GM19438 (cell line): Measurements from ENCODE around the gene CYP1A2.
"Not testable (repeated sequence)": the region's sequence is repeated elsewhere in the genome, so short reads cannot be mapped to it uniquely, and the experiment has no call there.

ENCODE experiments used
- ATAC-seq: cut with Tn5 transposase; IDR thresholded peaks from one replicate; pipeline ENCODE4 v1.9.1; 2021; ENCODE audit warnings: low read depth; ENCODE audit not compliant: unreplicated experiment

CYP1A2 gene

DNA sequence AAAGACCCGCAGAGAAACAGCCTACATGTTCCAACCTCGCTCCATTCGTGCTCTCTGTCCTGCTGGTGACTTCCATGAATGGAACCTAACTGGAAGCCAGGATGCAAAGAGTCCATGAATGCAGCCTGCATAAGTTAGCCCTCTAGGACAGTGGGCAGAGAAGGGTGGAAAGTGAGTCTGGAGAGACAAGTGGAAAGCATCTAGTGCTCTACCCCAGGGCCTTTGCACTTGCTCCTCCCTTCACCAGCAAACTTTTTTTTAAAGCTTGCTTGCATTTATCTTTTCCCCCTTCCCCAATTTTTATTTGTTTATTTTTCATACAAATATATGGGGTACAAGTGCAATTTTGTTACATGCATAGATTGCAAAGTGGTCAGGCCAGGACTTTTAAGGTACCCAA is 15.4 kb upstream of the CYP1A2 start:
- no peak for ATAC-seq

GRCh38 chr15:74735305-74735704 is 13.3 kb upstream of the CYP1A2 start:
- ATAC-seq: no peak

DNA sequence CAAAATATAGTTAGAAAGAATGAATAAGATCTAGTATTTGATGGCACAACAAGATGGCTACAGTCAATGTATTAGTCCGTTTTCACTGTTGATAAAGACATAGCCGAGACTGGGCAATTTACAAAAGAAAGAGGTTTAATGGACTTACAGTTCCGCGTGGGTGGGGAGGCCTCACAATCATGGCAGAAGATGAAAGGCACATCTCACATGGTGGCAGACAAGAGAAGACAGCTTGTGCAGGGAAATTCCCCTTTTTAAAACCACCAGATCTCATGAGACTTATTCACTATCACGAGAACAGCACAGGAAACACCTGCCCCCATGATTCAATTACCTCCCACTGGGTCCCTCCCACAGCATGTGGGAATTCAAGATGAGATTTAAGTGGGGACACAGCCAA is 10.4 kb upstream of the CYP1A2 start:
- not testable (repeated sequence) for ATAC-seq

DNA sequence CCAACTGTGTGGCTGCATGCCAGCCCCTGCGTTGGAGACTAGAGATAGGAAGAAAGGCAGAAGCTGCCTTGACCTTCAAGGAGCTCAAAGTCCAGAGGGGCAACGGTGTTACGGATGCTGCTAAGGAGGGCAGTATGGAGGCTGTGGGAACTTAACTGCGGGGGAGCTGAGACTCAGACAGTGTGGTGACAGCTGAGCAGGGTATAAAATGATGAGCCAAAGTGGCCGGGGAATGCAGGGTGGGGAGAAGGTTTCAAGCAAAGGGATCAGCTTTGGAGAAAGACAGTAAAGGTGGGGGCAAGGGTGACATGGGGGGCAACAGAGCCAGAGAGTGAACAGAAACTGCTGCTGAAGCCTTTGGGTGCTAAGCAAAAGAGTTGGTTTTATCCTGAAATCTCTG is 6.2 kb upstream of the CYP1A2 start:
- no peak for ATAC-seq

DNA sequence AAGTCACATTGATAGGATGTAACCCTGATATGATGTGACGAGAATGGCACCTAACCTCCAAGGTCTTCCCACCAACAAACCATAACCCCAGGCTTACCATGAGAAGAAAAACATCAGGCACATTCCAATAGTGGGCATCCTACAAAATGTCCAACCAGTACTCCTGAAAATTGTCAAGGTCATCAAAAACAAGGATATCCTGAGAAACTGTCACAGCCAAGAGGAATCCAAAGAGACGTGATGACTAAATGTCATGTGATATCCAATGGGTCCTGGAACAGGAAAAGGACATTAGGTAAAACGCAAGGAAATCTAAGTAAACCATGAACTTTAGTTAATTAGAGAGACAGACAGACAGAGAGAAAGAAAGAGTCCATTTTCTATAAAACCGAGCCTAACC is 2.3 kb upstream of the CYP1A2 start:
- ATAC-seq: no peak

- ATAC-seq: no peak
These were observed 1.2 kb downstream of the CYP1A2 start for GRCh38 chr15:74749832-74750231.

DNA sequence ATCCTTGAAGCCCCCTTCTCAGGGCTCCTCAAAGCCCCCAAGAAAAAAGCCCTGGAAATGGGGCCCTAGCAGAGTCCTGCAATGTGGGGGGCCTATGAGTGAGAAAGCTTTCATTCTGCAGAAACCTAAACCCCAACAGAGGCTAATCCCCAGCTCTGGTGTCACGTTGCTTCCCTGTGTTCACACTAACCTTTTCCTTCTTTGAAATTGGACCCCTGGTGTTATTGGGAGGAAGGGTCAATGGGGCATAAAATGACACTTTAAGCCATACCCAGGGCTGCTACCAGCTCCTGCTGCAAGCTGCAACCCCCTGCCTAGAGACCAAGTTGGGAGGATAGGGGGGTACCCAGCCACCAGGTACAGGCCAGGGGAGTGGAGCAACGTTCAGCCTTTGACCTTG is 2.1 kb downstream of the CYP1A2 start:
- no peak for ATAC-seq

DNA sequence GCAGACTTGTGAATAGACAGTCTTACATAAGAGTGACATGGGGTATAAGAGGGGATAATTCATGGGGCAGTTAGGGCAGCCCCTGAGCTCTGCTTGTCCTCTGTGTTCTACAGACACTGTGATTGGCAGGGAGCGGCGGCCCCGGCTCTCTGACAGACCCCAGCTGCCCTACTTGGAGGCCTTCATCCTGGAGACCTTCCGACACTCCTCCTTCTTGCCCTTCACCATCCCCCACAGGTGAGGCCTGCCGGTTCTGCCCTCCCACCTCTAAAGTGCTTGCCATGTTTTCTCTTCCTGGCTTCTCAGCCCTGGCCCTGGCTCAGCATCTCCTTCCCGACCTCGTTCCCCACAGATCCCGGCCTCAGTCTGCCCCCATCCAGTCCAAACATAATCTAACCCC is 3.4 kb downstream of the CYP1A2 start:
- ATAC-seq: no peak

GRCh38 chr15:74752531-74752930 is 3.9 kb downstream of the CYP1A2 start:
- no peak for ATAC-seq

DNA sequence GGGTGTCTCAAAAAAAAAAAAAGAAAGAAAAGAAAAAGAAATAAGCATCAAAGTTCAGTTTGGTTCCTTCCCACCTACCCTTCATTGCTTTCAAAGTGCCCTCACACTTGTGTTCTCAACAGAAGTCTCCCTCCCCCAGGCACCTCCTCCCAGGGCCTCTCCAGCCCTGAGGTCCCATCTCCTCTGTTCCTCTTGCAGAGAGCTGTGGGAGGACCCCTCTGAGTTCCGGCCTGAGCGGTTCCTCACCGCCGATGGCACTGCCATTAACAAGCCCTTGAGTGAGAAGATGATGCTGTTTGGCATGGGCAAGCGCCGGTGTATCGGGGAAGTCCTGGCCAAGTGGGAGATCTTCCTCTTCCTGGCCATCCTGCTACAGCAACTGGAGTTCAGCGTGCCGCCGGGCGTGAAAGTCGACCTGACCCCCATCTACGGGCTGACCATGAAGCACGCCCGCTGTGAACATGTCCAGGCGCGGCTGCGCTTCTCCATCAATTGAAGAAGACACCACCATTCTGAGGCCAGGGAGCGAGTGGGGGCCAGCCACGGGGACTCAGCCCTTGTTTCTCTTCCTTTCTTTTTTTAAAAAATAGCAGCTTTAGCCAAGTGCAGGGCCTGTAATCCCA is 6.1 kb downstream of the CYP1A2 start:
- ATAC-seq: no peak

GRCh38 chr15:74758736-74759135 is 10.1 kb downstream of the CYP1A2 start:
- no peak for ATAC-seq

GRCh38 chr15:74762791-74763150 is 14.1 kb downstream of the CYP1A2 start:
- ATAC-seq: no peak

GRCh38 chr15:74763416-74763815 is 14.8 kb downstream of the CYP1A2 start:
- ATAC-seq: no peak

DNA sequence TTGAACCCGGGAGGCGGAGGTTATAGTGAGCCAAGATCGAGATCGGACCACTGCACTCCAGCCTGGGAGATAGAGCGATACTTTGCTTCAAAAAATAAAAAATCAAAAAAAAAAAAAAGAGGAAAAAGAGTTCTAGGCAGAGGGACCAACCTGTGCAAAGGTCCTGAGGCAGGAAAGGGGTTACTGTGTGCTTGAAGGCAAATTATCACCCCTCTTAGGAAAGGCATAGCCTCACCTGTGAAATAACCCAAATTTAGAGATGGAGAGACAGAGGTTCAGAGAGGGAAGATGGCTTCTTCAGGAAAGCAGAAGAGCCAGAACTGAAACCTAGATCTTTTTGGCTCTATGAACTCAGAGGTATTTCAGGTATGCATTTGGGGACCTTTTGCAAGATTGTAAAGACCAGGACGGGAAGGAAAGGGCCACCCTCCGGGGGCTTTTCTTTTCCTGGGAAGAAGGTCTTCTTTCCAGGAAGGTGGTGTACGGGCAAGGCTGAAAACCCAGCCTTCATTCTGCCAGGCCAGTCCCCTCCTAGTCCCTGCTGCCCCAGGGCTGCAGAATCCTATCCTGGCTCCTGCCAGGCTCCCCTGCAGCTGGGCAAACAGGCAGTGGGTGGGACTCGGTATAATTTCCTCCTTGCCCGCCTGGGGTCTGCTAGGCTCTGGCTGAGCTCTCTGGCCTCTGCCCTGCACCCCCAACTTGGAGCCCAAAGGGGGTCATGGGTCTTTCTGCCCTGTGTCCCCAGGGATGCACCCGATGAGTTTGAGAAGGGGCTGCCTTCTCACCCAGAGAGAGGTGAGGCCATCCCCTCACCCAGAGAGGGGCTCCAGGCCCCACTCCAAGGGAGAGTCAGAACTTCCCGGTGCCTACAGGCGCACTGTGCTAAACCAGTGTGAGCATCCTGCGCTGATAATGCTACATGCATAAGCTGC is 18.8 kb downstream of the CYP1A2 start:
- ATAC-seq: no peak

- ATAC-seq: no peak
These were observed 19.6 kb downstream of the CYP1A2 start for GRCh38 chr15:74768099-74768770.

- no peak for ATAC-seq
These were observed 20.2 kb downstream of the CYP1A2 start for GRCh38 chr15:74768771-74769342.

DNA sequence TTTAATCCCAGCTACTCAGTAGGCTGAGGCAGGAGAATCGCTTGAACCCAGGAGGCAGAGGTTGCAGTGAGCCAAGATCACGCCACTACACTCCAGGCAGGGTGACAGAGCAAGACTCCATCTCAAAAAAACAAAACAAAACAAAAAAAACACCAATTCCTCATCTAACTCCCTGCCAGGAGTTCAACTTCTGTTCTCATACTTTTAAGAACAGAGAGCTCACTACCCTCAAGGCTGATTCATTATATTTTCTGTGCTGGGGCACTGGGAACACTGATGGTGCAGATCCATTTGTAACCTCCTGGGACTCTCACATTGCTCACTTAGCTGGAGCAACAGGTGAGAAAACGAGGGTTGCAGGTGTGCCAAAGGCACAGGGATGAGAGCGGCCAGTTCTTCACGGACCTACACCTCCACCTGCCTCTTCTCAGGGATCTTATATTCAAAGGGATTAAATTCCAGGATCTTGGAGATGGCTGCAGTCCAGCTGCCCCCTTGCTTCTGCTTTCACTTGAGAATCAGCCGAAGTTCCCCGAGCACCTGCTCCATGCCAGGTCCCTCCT is 20.9 kb downstream of the CYP1A2 start:
- ATAC-seq: no peak

DNA sequence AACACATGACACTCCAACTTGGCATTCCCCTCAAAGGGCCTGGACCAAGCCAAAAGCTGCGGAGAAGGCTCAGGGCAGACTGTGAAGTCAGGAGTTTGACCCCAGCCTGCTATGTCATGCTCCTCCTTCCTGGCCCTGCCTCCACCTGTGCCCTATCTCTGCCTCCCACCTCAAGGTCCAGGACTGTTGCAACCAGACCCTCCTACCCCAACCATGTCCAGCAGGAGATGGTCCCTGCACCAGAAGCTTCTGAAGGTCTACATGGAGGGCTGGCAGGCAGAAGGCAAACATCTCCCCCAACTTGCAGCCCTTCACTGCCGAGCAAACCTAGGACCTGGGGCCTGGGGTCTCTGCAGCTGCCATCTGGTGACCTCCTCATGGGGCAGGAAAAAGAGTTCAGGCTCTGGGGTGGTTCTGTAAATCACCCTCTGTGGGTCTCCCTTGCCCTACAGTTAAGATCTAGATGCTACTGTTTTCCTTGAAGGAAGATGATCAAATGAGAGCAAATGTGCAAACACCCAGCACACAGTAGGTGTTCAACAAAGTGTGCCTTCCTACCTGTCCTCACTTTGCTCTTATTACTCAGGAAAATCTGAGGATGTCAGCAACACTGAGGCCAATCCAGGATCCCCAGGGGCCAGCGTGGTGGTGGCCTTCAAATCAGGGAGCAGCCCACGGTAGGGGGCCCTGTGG is 21.7 kb downstream of the CYP1A2 start:
- no peak for ATAC-seq

GRCh38 chr15:74773329-74773728 is 24.7 kb downstream of the CYP1A2 start:
- ATAC-seq: no peak

DNA sequence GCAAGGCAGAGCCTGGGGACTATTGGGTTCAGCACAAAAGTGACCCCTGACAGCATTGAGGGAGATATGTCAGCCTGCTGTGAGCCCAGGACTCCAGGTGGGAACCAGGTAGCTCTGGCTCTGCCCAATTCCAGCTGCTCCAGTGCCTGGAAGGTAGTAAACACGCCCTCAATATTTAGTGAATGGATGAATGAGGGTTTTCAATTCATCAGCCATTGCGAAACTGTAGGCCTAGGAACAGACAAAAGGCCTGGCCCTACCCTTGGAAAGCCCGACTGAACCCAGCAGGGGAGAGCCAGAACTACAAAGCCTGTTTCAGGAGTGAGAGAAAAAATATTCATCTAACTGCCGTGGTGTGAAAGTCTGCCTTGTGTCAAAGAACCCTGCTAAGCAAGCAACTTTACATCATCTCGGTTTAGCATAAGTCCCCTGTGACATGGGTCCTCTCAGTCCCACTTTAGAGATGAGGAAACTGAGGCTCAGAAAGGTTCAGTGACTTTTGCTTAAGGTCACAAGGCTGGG is 25.1 kb downstream of the CYP1A2 start:
- no peak for ATAC-seq
